SU-DHL-6 (cell line): ENCODE measurements around the gene EVC2.

Experiments used
- CTCF ChIP-seq: fragments of 200-600 bp; sonication (generic); IDR thresholded peaks from one replicate; pipeline ENCODE4 v1.5.1; 2017; ENCODE audit warnings: antibody characterized with exemption, mild to moderate bottlenecking, low read length, moderate library complexity; ENCODE audit not compliant: insufficient read depth, poor library complexity, severe bottlenecking
- EZH2phosphoT487 ChIP-seq: fragments of 200-600 bp; sonication (generic), shearing (Covaris generic); conservative IDR thresholded peaks from 2 replicates; pipeline ENCODE4 v1.6.1; 2018; ENCODE audit warnings: mild to moderate bottlenecking, antibody characterized with exemption, low read length, moderate library complexity, mixed read lengths

- TF ChIP-seq CTCF (no peak), EZH2phosphoT487 (no peak)
Observed at GRCh38 chr4:5718411-5718810, 10.1 kb upstream of the EVC2 start.
